ENCODE measurements around the gene PPP1R9A. TPM values are rescaled to one million over a fixed set of nuclear protein-coding genes. Genes with fewer than 3 reads are reported as not detected.
A peak's percentile ranks its signal among the peaks of the same experiment; 100 is the strongest.

PPP1R9A gene
- total RNA-seq, result 0.85 TPM

- peak within 1 kb of the TSS; percentile 59 to 60 for H3K27ac ChIP-seq
- no peaks in the 10 kb centered on the region for H3K4me1 ChIP-seq
- intact Hi-C loops (cut with DNase I), result loop anchor here (5.0 to 10.0 kb wide), 3 partner anchors 70 to 298 kb away; partner anchors contain the start of gene SGCE
- TF ChIP-seq CTCF (IDR thresholded peaks at IDR 0.05), result peak in 1 of 3 experiments; percentile 25
- no peaks in the 10 kb centered on the region for H3K9me3 ChIP-seq
- H3K36me3 ChIP-seq, result no peaks in the 10 kb centered on the region
- peak within 1 kb of the TSS; percentile 64 to 77 for H3K4me3 ChIP-seq
- H3K27me3 ChIP-seq, result no peaks in the 10 kb centered on the region
- DNase-seq (ENCODE audit: low spot score in 2 of 2), result no peak
Measured at GRCh38 chr7:94907026-94907810, at the start of gene PPP1R9A. TSS of gene PPP1R9A (plus strand) at chr7:94907594. CDS start at chr7:94910114, 2,520 bp downstream.

GRCh38 chr7:94871132-94871531, 36.3 kb upstream of the PPP1R9A start:
- TF ChIP-seq CTCF (IDR thresholded peaks at IDR 0.05), result no peak
- no peaks in the 10 kb centered on the region for H3K9me3 ChIP-seq

GRCh38 chr7:94873239-94873638, 34.2 kb upstream of the PPP1R9A start:
- Histone ChIP-seq H3K4me1 (no peaks in the 10 kb centered on the region), H3K36me3 (no peaks in the 10 kb centered on the region), H3K9me3 (no peaks in the 10 kb centered on the region), H3K4me3 (no peak overlapping the region), H3K27ac (no peak overlapping the region), H3K27me3 (no peaks in the 10 kb centered on the region)
- DNase-seq (ENCODE audit: low spot score in 2 of 2), result no peak
- no peak for TF ChIP-seq CTCF (IDR thresholded peaks at IDR 0.05)
- intact Hi-C loops (cut with DNase I), result no loop called here

More at GRCh38 chr7:94871132-94871531, 36.3 kb upstream of the PPP1R9A start:
- Histone ChIP-seq H3K27ac (no peak overlapping the region), H3K27me3 (no peaks in the 10 kb centered on the region), H3K36me3 (no peaks in the 10 kb centered on the region), H3K4me1 (no peaks in the 10 kb centered on the region), H3K4me3 (no peak overlapping the region)
- DNase-seq (ENCODE audit: low spot score in 2 of 2), result no peak
- intact Hi-C loops (cut with DNase I), result no loop called here

- DNase-seq (ENCODE audit: low spot score in 2 of 2), result no peak
- Histone ChIP-seq H3K4me1 (no peaks in the 10 kb centered on the region), H3K27me3 (no peaks in the 10 kb centered on the region), H3K9me3 (no peaks in the 10 kb centered on the region), H3K36me3 (no peaks in the 10 kb centered on the region), H3K4me3 (no peak overlapping the region), H3K27ac (no peak overlapping the region)
- intact Hi-C loops (cut with DNase I), result no loop called here
- no peak for TF ChIP-seq CTCF (IDR thresholded peaks at IDR 0.05)
Measured at GRCh38 chr7:94874036-94874785, 33.2 kb upstream of the PPP1R9A start.

- H3K27ac ChIP-seq, result no peak overlapping the region
- H3K27me3 ChIP-seq, result no peaks in the 10 kb centered on the region
- no peaks in the 10 kb centered on the region for H3K9me3 ChIP-seq
- H3K4me1 ChIP-seq, result no peaks in the 10 kb centered on the region
- no peak for DNase-seq (ENCODE audit: low spot score in 2 of 2)
- H3K4me3 ChIP-seq, result no peak overlapping the region
- H3K36me3 ChIP-seq, result no peaks in the 10 kb centered on the region
- intact Hi-C loops (cut with DNase I), result no loop called here
- TF ChIP-seq CTCF (IDR thresholded peaks at IDR 0.05), result no peak
Measured at GRCh38 chr7:94875201-94875600, 32.2 kb upstream of the PPP1R9A start.

Data from ascending aorta (tissue), 2 donors.